HEK293 (cell line): ENCODE data around the gene PIF1.

Experiments
- HOXD13 ChIP-seq: sonication (generic); formaldehyde crosslinking; IDR thresholded peaks from 2 replicates; pipeline ENCODE4 v1.8.0; 2022; ENCODE audit warnings: missing genetic modification reagents, borderline replicate concordance
- PRDM1 ChIP-seq: fragments of 450-650 bp; formaldehyde crosslinking; IDR thresholded peaks from 2 replicates; pipeline ENCODE4; 2016; ENCODE audit warnings: missing biosample characterization, missing genetic modification characterization
- PRDM2 ChIP-seq: fragments of 450-650 bp; formaldehyde crosslinking; IDR thresholded peaks from 2 replicates; pipeline ENCODE4 v1.5.1; 2016; ENCODE audit warnings: missing biosample characterization, missing genetic modification characterization, borderline replicate concordance
- PRDM4 ChIP-seq: fragments of 450-650 bp; formaldehyde crosslinking; IDR thresholded peaks from 2 replicates; pipeline ENCODE4 v1.5.1; 2017; ENCODE audit warnings: missing biosample characterization, missing genetic modification characterization
- SETDB1 ChIP-seq: IDR thresholded peaks from one replicate; pipeline ENCODE4 v1.6.1; 2017; ENCODE audit warnings: mild to moderate bottlenecking, low read length, moderate library complexity, mixed read lengths; ENCODE audit not compliant: insufficient read length
- SP2 ChIP-seq: fragments of 450-650 bp; formaldehyde crosslinking; IDR thresholded peaks from 2 replicates; pipeline ENCODE4 v1.5.1; 2016; ENCODE audit warnings: missing biosample characterization, missing genetic modification characterization
- TCF7L2 ChIP-seq: IDR thresholded peaks from 2 replicates; pipeline ENCODE4 v1.6.1; 2011; ENCODE audit warnings: low read depth, mild to moderate bottlenecking, inconsistent platforms, low read length, moderate library complexity, borderline replicate concordance
- TSHZ1 ChIP-seq: fragments of 450-650 bp; formaldehyde crosslinking; IDR thresholded peaks from 2 replicates; pipeline ENCODE4 v1.5.1; 2016; ENCODE audit warnings: missing biosample characterization, missing genetic modification characterization, borderline replicate concordance
- ZBTB17 ChIP-seq: fragments of 450-650 bp; formaldehyde crosslinking; IDR thresholded peaks from 2 replicates; pipeline ENCODE4 v1.5.1; 2016; ENCODE audit warnings: missing biosample characterization, missing genetic modification characterization
- ZFHX2 ChIP-seq: fragments of 450-650 bp; formaldehyde crosslinking; conservative IDR thresholded peaks from 2 replicates; pipeline ENCODE4 v1.5.1; 2016; ENCODE audit warnings: missing biosample characterization, missing genetic modification characterization
- ZFP69B ChIP-seq: fragments of 450-650 bp; formaldehyde crosslinking; IDR thresholded peaks from 2 replicates; pipeline ENCODE4 v1.5.1; 2016; ENCODE audit warnings: missing biosample characterization, missing genetic modification characterization
- ZIC2 ChIP-seq: fragments of 450-650 bp; formaldehyde crosslinking; IDR thresholded peaks from 2 replicates; pipeline ENCODE4 v1.5.1; 2016; ENCODE audit warnings: missing biosample characterization, missing genetic modification characterization
- ZNF133 ChIP-seq: fragments of 450-650 bp; formaldehyde crosslinking; IDR thresholded peaks from 2 replicates; pipeline ENCODE4 v1.5.1; 2016; ENCODE audit warnings: missing biosample characterization, missing genetic modification characterization
- ZNF146 ChIP-seq: fragments of 450-650 bp; formaldehyde crosslinking; IDR thresholded peaks from 2 replicates; pipeline ENCODE4 v1.5.1; 2016; ENCODE audit warnings: missing biosample characterization, missing genetic modification characterization
- ZNF16 ChIP-seq: fragments of 450-650 bp; formaldehyde crosslinking; IDR thresholded peaks from 2 replicates; pipeline ENCODE4 v1.5.1; 2016; ENCODE audit warnings: low read depth, missing biosample characterization, missing genetic modification characterization
- ZNF19 ChIP-seq: fragments of 450-650 bp; formaldehyde crosslinking; IDR thresholded peaks from 2 replicates; pipeline ENCODE4; 2016; ENCODE audit warnings: missing biosample characterization, missing genetic modification characterization, low read depth
- ZNF202 ChIP-seq: fragments of 450-650 bp; formaldehyde crosslinking; IDR thresholded peaks from 2 replicates; pipeline ENCODE4 v1.5.1; 2016; ENCODE audit warnings: missing biosample characterization, missing genetic modification characterization, borderline replicate concordance
- ZNF362 ChIP-seq: fragments of 450-650 bp; formaldehyde crosslinking; IDR thresholded peaks from 2 replicates; pipeline ENCODE4 v1.5.1; 2016; ENCODE audit warnings: missing biosample characterization, missing genetic modification characterization
- ZNF416 ChIP-seq: fragments of 450-650 bp; formaldehyde crosslinking; IDR thresholded peaks from 2 replicates; pipeline ENCODE4 v1.5.1; 2016; ENCODE audit warnings: missing biosample characterization, missing genetic modification characterization
- ZNF423 ChIP-seq: fragments of 450-650 bp; formaldehyde crosslinking; IDR thresholded peaks from 2 replicates; pipeline ENCODE4 v1.5.1; 2016; ENCODE audit warnings: missing biosample characterization, missing genetic modification characterization
- ZNF548 ChIP-seq: fragments of 450-650 bp; formaldehyde crosslinking; IDR thresholded peaks from 2 replicates; pipeline ENCODE4 v1.5.1; 2016; ENCODE audit warnings: missing biosample characterization, missing genetic modification characterization
- ZNF580 ChIP-seq: fragments of 450-650 bp; formaldehyde crosslinking; IDR thresholded peaks from 2 replicates; pipeline ENCODE4 v1.5.1; 2016; ENCODE audit warnings: missing biosample characterization, missing genetic modification characterization
- ZNF585B ChIP-seq: fragments of 450-650 bp; formaldehyde crosslinking; IDR thresholded peaks from 2 replicates; pipeline ENCODE4 v1.5.1; 2016; ENCODE audit warnings: missing biosample characterization, missing genetic modification characterization
- ZNF610 ChIP-seq: fragments of 450-650 bp; formaldehyde crosslinking; IDR thresholded peaks from 2 replicates; pipeline ENCODE4 v1.5.1; 2016; ENCODE audit warnings: missing biosample characterization, missing genetic modification characterization, borderline replicate concordance
- ZNF624 ChIP-seq: fragments of 450-650 bp; formaldehyde crosslinking; IDR thresholded peaks from 2 replicates; pipeline ENCODE4 v1.5.1; 2017; ENCODE audit warnings: missing biosample characterization, missing genetic modification characterization
- ZNF768 ChIP-seq: fragments of 450-650 bp; formaldehyde crosslinking; IDR thresholded peaks from 2 replicates; pipeline ENCODE4 v1.5.1; 2018; ENCODE audit warnings: missing biosample characterization, mild to moderate bottlenecking, missing genetic modification characterization
- ZNF837 ChIP-seq: fragments of 450-650 bp; formaldehyde crosslinking; IDR thresholded peaks from 2 replicates; pipeline ENCODE4 v1.5.1; 2016; ENCODE audit warnings: missing biosample characterization, missing genetic modification characterization

Gene PIF1

GRCh38 chr15:64842096-64842939, 16.9 kb upstream of the PIF1 start (continued):
- TF ChIP-seq PRDM1 (peak; percentile 27; the same call in 1 of the 2 replicates), ZNF580 (0 out of 2 replicates have a peak, but pooled peaks have one; percentile 27), ZNF585B (tag by site-specific recombination) (no peak), ZFP69B (tag by site-specific recombination) (peak; percentile 30; the same call in 1 of the 2 replicates), ZNF19 (tag by site-specific recombination) (no peak), TCF7L2 (no peak), ZNF837 (tag by site-specific recombination) (no peak), ZNF202 (no peak), ZNF362 (tag by site-specific recombination) (no peak), ZNF768 (no peak), ZNF416 (tag by site-specific recombination) (no peak), ZNF548 (no peak), ZNF624 (tag by site-specific recombination) (no peak), ZNF610 (no peak), ZBTB17 (tag by site-specific recombination) (peak; percentile 46), ZNF16 (tag by site-specific recombination) (no peak), PRDM2 (tag by site-specific recombination) (no peak), TSHZ1 (tag by site-specific recombination) (no peak), ZNF133 (no peak), SP2 (tag by site-specific recombination) (peak; percentile 56), HOXD13 (CRISPR knock-in tag) (no peak), ZNF423 (tag by site-specific recombination) (no peak), ZIC2 (tag by site-specific recombination) (no peak), ZNF146 (tag by site-specific recombination) (no peak), ZFHX2 (tag by site-specific recombination) (no peak), PRDM4 (0 out of 2 replicates have a peak, but pooled peaks have one; percentile 8), SETDB1 (no peak)
